DOHH2 (cell line): Measurements from ENCODE around the gene CDH4.

ENCODE experiments used
- H3F3A ChIP-seq: fragments of 200-600 bp; sonication (generic), shearing (Covaris generic); 2 replicates; pipeline ENCODE4 v1.6.0; 2016; ENCODE audit warnings: antibody characterized with exemption, mild to moderate bottlenecking; ENCODE audit not compliant: control insufficient read depth, insufficient read depth
- H3K27ac ChIP-seq: fragments of 200-600 bp; sonication (generic); 2 replicates; pipeline ENCODE4 v1.5.1; 2014; ENCODE audit warnings: low read depth, mild to moderate bottlenecking, low read length, moderate library complexity
- H3K27me3 ChIP-seq: fragments of 200-600 bp; sonication (generic); 2 replicates; pipeline ENCODE4 v1.6.1; 2014; ENCODE audit warnings: mild to moderate bottlenecking, low read length, mixed read lengths; ENCODE audit not compliant: control insufficient read depth
- H3K36me3 ChIP-seq: fragments of 200-600 bp; sonication (generic); 2 replicates; pipeline ENCODE4 v1.6.1; 2014; ENCODE audit warnings: mild to moderate bottlenecking, low read length, moderate library complexity, mixed read lengths; ENCODE audit not compliant: control insufficient read depth
- H3K4me1 ChIP-seq: fragments of 200-600 bp; sonication (generic); 2 replicates; pipeline ENCODE4 v1.6.1; 2014; ENCODE audit warnings: mild to moderate bottlenecking, low read length, mixed read lengths; ENCODE audit not compliant: control insufficient read depth
- H3K4me2 ChIP-seq: fragments of 200-600 bp; sonication (generic); 2 replicates; pipeline ENCODE4 v1.6.0; 2014; ENCODE audit warnings: mild to moderate bottlenecking, low read length, moderate library complexity
- H3K4me3 ChIP-seq: fragments of 200-600 bp; sonication (generic); 2 replicates; pipeline ENCODE4 v1.5.1; 2014; ENCODE audit warnings: mild to moderate bottlenecking, low read length, mixed read lengths
- H3K79me2 ChIP-seq: fragments of 200-600 bp; sonication (generic); 2 replicates; pipeline ENCODE4 v1.6.1; 2014; ENCODE audit warnings: mild to moderate bottlenecking, low read length, mixed read lengths; ENCODE audit not compliant: control insufficient read depth
- H3K9me2 ChIP-seq: fragments of 200-600 bp; sonication (generic); replicated peaks from 2 replicates; pipeline ENCODE4 v1.6.1; 2014; ENCODE audit warnings: mild to moderate bottlenecking, low read length, mixed read lengths; ENCODE audit not compliant: control insufficient read depth
- H3K9me3 ChIP-seq: fragments of 200-600 bp; sonication (generic); 2 replicates; pipeline ENCODE4 v1.6.1; 2014; ENCODE audit warnings: antibody characterized with exemption, low read length, mixed read lengths; ENCODE audit not compliant: control insufficient read depth, insufficient read depth
- H4K20me1 ChIP-seq: fragments of 200-600 bp; sonication (generic); 2 replicates; pipeline ENCODE4 v1.6.0; 2014; ENCODE audit warnings: low read depth, mild to moderate bottlenecking, antibody characterized with exemption, low read length, moderate library complexity; ENCODE audit not compliant: control insufficient read depth, insufficient read depth
- CTCF ChIP-seq: fragments of 200-600 bp; sonication (generic); IDR thresholded peaks from one replicate; pipeline ENCODE4 v1.5.1; 2014; ENCODE audit warnings: antibody characterized with exemption, mild to moderate bottlenecking, low read depth, low read length; ENCODE audit not compliant: poor library complexity, severe bottlenecking
- EZH2phosphoT487 ChIP-seq: fragments of 200-600 bp; sonication (generic); IDR thresholded peaks from 2 replicates; pipeline ENCODE4 v1.6.1; 2017; ENCODE audit warnings: borderline replicate concordance, mild to moderate bottlenecking, antibody characterized with exemption, low read length, moderate library complexity, mixed read lengths

The CDH4 gene

GRCh38 chr20:61297491-61297890 is 45.4 kb downstream of the CDH4 start:
- Histone ChIP-seq H3K4me2 (no peak overlapping the region), H3K27me3 (no peaks in the 10 kb centered on the region), H3K36me3 (no peaks in the 10 kb centered on the region), H3F3A (no peaks in the 10 kb centered on the region), H3K79me2 (no peaks in the 10 kb centered on the region), H3K4me1 (no peaks in the 10 kb centered on the region), H3K27ac (no peak overlapping the region), H4K20me1 (no peaks in the 10 kb centered on the region), H3K9me2 (no peaks in the 10 kb centered on the region), H3K4me3 (no peak overlapping the region), H3K9me3 (no peaks in the 10 kb centered on the region; the same call in 1 of the 2 replicates)
- TF ChIP-seq EZH2phosphoT487 (no peak), CTCF (no peak)

GRCh38 chr20:61297986-61298385 is 45.9 kb downstream of the CDH4 start:
- Histone ChIP-seq H4K20me1 (no peaks in the 10 kb centered on the region), H3K4me3 (no peak overlapping the region), H3K4me1 (no peaks in the 10 kb centered on the region), H3K9me2 (no peaks in the 10 kb centered on the region), H3K4me2 (no peak overlapping the region), H3F3A (no peaks in the 10 kb centered on the region), H3K79me2 (no peaks in the 10 kb centered on the region), H3K9me3 (no peaks in the 10 kb centered on the region; the same call in 1 of the 2 replicates), H3K27me3 (no peaks in the 10 kb centered on the region), H3K36me3 (no peaks in the 10 kb centered on the region), H3K27ac (no peak overlapping the region)
- TF ChIP-seq EZH2phosphoT487 = no peak
- TF ChIP-seq CTCF = no peak

- TF ChIP-seq CTCF = no peak
- no peak for TF ChIP-seq EZH2phosphoT487
- no peak overlapping the region for H3K4me3 ChIP-seq
- H3K79me2 ChIP-seq = no peaks in the 10 kb centered on the region
- H3K27me3 ChIP-seq = no peaks in the 10 kb centered on the region
- no peaks in the 10 kb centered on the region for H4K20me1 ChIP-seq
- H3K9me3 ChIP-seq = no peaks in the 10 kb centered on the region; the same call in 1 of the 2 replicates
- no peaks in the 10 kb centered on the region for H3K9me2 ChIP-seq
- H3K4me2 ChIP-seq = no peak overlapping the region
- H3K36me3 ChIP-seq = no peaks in the 10 kb centered on the region
- no peaks in the 10 kb centered on the region for H3F3A ChIP-seq
- no peak overlapping the region for H3K27ac ChIP-seq
- no peaks in the 10 kb centered on the region for H3K4me1 ChIP-seq
These were observed 46.6 kb downstream of the CDH4 start for GRCh38 chr20:61298661-61299060.
